NOMO-1 treated with DMSO at 0.1 percent for 48 hours (cell line): ENCODE results near the gene MYO5B.
"Not testable (repeated sequence)": the region's sequence is repeated elsewhere in the genome, so short reads cannot be mapped to it uniquely, and the experiment has no call there.

Experiments used
- DNase-seq: peaks from one replicate; lab custom pipeline; 2025; ENCODE audit not compliant: unreplicated experiment; lab: John Stamatoyannopoulos, UW

The MYO5B gene

DNA sequence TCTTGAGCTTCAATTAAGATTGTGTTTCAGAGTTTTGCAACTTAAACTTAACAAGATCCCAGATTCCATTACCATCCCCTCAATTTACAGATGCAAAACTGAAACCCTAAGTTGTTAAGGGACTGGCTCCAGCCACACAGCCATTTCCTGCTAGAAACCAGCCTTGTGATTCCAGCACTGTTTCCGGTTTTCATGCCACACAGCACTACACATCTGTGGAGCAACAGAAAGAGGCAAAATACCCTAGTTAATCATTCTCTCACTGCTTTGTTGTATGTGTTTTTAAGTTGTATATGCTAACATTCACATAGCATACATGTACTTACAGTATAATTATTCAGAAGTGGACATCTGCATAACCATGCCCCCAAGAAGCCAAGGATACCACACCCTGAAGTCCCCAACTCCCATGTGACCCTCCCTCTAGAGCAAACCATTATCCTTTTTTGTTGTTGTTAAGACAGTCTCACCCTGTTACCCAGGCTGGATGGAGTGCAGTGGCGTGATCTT lies 87.4 kb downstream of the MYO5B start:
- DNase-seq = no peak

- DNase-seq = no peak
Observed at GRCh38 chr18:50105027-50105426, 89.9 kb downstream of the MYO5B start.

DNA sequence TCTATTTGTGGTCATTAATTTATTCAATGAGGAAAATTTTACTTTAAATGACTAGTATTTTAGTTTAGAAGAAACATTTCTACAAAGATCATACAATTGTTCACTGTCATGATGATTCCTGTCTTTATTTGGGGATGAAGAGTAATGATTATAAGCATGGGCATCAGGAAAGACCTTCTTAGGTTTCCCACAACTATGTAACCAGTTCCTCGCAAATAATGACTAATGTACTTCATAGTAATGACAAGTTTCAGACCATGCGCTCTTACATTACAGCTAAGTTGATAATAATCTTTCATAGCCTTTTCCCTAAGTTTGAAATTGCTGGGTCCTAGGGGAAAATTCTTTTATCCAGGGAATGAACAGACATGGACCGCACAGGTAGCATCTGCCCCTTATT lies 90.5 kb downstream of the MYO5B start:
- DNase-seq = no peak

- no peak for DNase-seq
Observed at GRCh38 chr18:50099725-50100407, 95.1 kb downstream of the MYO5B start.

DNA sequence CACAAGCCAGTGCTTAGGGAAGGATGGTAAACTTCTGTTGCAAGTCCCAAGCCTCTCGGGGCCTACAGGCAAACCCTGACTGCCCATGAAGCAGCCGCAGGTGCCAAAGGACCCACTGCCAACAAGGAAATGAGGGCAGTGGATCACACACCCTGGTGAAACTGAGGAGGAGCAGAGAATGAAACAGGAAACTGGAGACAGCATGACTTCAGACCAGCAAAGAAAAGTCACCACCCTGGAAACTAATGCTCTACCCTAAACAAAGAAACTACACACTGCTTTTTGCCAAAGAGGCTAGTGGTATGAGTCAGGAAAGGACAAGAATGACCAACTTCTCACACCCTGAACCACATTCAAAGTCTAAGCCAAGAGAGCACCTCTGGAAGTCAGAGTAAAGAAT lies 97.2 kb downstream of the MYO5B start:
- no peak for DNase-seq

DNA sequence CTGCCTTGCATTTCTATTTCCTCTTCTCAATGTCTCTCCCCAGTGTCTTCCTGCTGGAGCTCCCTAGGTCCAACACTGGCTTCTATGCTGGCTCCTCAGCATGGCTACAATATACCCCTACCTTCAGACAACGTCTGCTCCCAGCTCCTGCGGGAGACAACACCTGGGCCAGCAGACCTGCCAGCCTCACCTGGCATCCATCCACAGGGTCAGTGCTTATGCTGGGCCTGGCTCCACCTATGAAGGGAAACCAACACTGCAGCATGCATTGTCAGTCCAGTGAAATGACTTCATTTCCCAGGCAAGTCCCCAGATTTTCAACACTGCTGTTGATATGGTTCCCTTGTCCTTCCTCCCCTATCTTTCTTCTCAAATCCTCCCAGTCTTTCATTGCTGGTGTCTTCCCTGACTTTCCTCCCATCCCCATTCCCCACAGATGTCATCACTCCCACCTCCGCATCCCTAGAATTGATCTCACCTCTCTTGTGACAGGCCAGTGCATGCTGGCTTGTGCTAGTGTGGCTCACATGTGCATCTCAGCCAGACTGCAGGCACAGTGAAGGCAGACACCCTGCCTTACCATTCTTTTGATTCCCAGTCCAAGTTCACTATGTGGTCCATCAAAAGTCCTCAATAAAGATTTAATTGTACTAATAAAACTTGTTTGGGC lies 98.0 kb downstream of the MYO5B start:
- no peak for DNase-seq

GRCh38 chr18:50094786-50095185 lies 100.2 kb downstream of the MYO5B start:
- not testable (repeated sequence) for DNase-seq

DNA sequence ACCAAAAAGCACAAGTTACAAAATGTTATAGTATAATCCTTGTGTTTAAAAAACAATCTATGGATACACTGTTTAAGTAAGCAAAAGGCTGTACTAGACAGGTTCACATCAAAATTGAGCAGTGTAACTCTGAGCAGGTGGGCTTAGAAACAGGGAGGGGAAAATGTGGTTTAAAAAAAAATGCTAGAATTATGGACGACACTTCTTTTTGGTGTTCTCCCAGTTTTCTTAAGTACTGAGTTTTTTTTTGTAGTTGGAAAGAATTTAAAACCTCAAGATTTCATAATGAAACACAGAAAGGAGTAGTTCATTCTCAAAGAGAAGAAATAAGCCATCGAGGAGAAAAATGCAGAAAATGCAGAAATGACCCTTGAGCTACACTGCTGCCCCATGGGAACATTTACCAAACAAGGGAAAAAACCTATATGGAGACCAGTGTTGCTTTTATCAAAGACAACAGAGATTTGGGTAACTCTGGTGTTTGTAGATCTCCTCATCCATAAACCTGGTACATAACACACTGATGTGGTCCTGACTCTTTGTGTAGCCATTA lies 100.7 kb downstream of the MYO5B start:
- no peak for DNase-seq

DNA sequence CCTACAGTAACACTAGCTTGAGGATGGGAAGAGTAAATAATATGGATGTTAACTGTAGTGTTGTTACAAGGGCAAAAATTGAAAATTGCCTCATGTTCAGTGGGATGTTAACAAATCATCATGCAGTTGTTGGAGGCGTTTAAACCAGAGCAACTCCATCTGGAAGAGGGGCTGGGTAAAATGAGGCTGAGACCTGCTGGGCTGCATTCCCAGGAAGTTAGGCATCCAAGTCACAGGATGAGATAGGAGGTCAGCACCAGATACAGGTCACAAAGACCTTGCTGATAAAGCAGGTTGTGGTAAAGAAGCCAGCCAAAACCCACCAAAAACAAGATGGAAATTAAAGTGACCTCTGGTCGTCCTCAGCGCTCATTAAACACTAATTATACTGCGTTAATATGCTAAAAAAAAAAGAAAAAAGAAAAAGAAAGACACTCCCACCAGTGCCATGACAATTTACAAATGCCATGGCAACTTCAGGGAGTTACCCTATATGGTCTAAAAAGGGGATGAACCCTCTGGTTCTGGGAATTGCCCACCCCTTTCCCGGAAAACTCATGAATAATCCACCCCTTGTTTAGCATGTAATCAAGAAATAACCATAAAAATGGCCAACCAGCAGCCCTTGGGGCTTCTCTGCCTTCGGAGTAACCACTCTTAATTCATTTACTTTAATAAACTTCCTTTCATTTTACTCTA lies 101.4 kb downstream of the MYO5B start:
- DNase-seq = no peak

- no peak for DNase-seq
Observed at GRCh38 chr18:50092245-50092805, 102.6 kb downstream of the MYO5B start.

GRCh38 chr18:50091509-50092244 lies 103.3 kb downstream of the MYO5B start:
- DNase-seq = no peak

GRCh38 chr18:50090370-50091312 lies 104.3 kb downstream of the MYO5B start:
- no peak for DNase-seq

- DNase-seq = no peak
Observed at GRCh38 chr18:50089702-50090101, 105.2 kb downstream of the MYO5B start.

GRCh38 chr18:50083708-50084107 lies 111.2 kb downstream of the MYO5B start:
- DNase-seq = no peak

- DNase-seq = no peak
Observed at GRCh38 chr18:50080932-50081560, 113.9 kb downstream of the MYO5B start.

GRCh38 chr18:50080316-50080715 lies 114.6 kb downstream of the MYO5B start:
- no peak for DNase-seq

- DNase-seq = no peak
Observed at GRCh38 chr18:50079571-50080295, 115.2 kb downstream of the MYO5B start.

DNA sequence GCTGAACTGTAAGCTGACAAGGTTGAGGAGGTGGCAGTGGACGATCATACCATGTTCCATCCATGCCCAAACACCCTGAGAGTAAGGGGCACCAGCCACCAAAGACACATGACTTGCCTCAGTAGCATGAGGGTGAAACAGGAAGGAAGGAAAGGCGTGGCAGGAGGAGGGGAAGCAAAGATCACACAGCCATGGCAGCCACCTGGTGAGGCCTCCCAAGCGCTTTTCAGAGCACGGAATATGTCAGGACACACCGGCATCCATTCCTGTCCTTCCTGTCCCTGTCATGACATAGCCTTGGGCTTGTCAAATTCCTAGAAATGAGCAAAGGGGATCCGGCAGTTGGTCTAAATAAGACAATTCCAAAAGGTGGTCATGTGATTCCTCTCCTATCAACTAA lies 118.7 kb downstream of the MYO5B start:
- DNase-seq = no peak
